Esophagus squamous epithelium (tissue), 4 donors: Measurements from ENCODE around the gene ZC3H13.

Source experiments
- CTCF ChIP-seq, 6 experiments: fragments of 450-650 bp in 4 of 6; fragments of 200-600 bp in 2 of 6; sonication (generic) in 2 of 6; IDR thresholded peaks; one replicate each; pipeline ENCODE4 v1.5.1; 2016 to 2019; ENCODE audit warnings: antibody characterized with exemption in 6 of 6, mild to moderate bottlenecking in 4 of 6, moderate library complexity in 4 of 6
- POLR2A ChIP-seq, 4 donors: fragments of 450-650 bp; IDR thresholded peaks; one replicate each; pipeline ENCODE4 v1.6.1; 2017; ENCODE audit warnings: antibody characterized with exemption in 4 of 4, mild to moderate bottlenecking in 4 of 4, moderate library complexity in 3 of 4

- TF ChIP-seq CTCF (IDR thresholded peaks at IDR 0.05), result no peak
- no peak for TF ChIP-seq POLR2A (IDR thresholded peaks at IDR 0.05)
Measured at GRCh38 chr13:45954836-45955800, 97.4 kb downstream of the ZC3H13 start.
